DMS153 treated with DMSO at 0.1 percent for 48 hours (cell line): ENCODE measurements around the gene NRP1.

Source experiments
- DNase-seq: peaks from one replicate; lab custom pipeline; 2025; ENCODE audit not compliant: unreplicated experiment; lab: John Stamatoyannopoulos, UW

Gene NRP1

GRCh38 chr10:33216661-33217427, 117.6 kb downstream of the NRP1 start:
- DNase-seq = peak; percentile 37

DNA sequence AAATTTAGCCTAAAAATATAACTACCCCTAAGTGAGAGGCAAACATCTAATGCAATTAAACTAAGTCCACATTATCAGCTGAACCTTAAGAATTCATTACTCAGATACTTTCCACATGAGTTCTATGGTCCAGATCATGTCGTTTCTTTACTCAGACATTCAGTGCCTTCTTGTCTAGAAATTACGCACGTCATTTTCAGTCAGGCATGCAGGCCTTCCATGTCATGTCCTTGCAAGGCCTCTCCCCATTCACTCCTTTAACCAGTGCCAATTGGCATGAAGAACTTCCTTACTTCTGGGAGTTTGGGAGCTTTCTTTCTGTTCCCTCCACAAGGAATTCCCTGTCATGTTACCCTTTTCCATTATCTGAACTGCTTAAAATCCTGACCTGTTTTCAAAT, 118.8 kb downstream of the NRP1 start:
- no peak for DNase-seq

GRCh38 chr10:33215154-33215553, 119.3 kb downstream of the NRP1 start:
- no peak for DNase-seq

- no peak for DNase-seq
Measured at GRCh38 chr10:33214174-33214573, 120.3 kb downstream of the NRP1 start.

- DNase-seq = no peak
Measured at GRCh38 chr10:33212061-33212748, 122.3 kb downstream of the NRP1 start.

- DNase-seq = no peak
Measured at GRCh38 chr10:33211106-33211878, 123.2 kb downstream of the NRP1 start.

GRCh38 chr10:33209802-33210201, 124.7 kb downstream of the NRP1 start:
- no peak for DNase-seq

DNA sequence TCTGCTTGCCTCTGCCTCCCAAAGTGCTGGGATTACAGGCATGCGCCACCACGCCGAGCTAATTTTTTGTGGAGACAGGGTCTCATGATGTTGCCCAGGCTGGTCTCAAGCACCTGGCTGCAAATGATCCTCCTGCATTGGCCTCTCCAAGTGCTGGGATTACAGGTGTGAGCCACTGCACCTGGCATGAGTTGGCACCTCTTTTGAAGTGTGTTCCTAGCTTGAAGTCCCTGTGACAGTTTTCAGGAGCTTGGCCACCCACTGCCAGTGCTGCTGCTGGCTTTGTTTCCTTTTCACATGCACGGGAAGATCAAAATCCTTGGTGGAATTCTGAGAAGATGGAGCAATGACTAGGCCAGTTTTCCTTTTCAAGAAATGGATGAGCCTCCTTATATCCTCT, 126.3 kb downstream of the NRP1 start:
- no peak for DNase-seq

DNA sequence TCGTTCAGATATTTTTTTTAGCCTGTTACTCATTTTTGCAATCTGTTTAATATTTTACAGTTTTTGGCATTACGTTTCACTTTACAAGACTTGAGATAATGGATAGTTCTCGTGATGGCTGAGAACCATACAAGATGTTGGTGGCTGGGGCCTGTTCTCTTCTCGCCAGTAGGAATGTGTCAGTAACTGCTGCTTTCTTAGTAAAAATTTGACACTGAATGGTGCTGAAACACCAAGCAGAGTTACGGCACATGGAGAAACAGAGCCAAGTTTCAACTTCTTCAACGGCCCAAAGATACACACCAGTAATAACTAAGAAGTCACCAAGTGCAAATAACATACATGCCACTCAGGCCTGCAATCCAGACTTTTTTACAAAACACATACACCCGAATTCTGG, 130.4 kb downstream of the NRP1 start:
- DNase-seq = no peak

- DNase-seq = no peak
Measured at GRCh38 chr10:33201971-33202370, 132.5 kb downstream of the NRP1 start.

DNA sequence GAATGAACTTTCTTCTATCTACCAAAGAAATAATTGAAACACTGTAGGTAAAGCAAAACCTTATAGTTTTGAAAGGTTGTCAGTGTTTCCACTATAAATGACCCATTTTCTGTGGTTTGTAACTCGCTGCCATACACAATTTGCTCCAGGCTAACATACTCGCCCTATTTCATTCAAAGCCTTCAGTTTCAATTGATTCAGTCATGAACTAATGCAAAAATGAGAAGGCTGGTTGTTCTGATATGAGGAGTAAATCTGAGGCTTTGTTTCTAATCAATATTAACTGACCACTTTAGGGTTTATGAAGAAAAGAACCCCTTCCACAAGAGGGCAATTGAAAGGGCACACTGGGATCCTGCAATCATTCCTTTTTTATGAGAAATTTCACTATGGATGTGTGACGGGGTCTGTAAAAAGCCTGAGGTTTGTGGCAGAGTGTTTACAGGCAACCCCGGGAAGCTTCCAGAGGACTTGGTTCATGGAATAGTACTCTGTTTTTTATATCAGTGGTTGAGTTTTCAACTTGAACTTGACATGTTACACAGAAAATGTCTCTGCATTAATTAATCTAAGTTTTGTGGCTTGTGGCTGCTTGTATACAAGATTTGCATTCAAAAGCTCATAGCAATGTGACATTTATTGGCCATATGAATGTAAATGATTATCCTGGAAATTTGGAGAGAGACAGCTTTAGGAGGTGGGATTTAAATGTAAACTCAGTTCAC, 133.2 kb downstream of the NRP1 start:
- DNase-seq = no peak

- no peak for DNase-seq
Measured at GRCh38 chr10:33199731-33200232, 134.7 kb downstream of the NRP1 start.

GRCh38 chr10:33198610-33199009, 135.9 kb downstream of the NRP1 start:
- no peak for DNase-seq

- no peak for DNase-seq
Measured at GRCh38 chr10:33196710-33197491, 137.6 kb downstream of the NRP1 start.

GRCh38 chr10:33196377-33196706, 138.1 kb downstream of the NRP1 start:
- no peak for DNase-seq

DNA sequence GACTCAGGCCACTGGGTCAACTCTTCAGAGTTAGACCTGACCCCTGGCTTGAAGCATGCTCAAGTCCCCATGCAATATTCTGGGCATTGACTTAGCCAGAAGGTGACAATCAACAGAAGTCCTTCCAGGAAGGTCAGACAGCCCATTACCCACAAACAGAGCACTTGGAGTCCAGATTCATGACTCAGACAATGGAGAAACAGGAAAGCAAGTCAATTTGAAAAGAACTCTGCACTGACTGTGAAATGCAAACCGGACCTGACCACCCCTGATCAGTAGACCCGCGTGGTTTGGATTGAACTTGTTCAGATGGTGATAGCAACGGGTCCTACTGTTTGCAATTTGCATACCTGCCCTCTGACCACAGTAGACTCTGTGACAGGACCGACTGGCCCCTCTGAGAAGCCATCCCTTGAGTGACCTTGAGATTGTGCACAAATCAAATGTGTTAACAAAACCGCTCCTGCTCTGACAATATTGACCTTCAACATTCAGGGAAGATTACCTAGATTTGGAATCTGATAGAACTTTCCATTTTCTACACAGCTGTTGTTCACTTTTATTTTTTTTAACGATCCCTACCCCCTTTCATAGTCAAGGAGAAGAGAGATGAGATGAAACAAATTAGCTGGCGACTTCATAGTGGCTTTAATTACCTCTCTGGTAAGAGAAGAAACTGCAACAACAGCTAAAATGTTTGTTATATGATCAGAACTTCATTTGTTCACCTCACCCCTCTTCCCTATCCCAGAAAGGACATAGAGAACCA, 138.7 kb downstream of the NRP1 start:
- DNase-seq = no peak

- DNase-seq = no peak
Measured at GRCh38 chr10:33193701-33194521, 140.6 kb downstream of the NRP1 start.

DNA sequence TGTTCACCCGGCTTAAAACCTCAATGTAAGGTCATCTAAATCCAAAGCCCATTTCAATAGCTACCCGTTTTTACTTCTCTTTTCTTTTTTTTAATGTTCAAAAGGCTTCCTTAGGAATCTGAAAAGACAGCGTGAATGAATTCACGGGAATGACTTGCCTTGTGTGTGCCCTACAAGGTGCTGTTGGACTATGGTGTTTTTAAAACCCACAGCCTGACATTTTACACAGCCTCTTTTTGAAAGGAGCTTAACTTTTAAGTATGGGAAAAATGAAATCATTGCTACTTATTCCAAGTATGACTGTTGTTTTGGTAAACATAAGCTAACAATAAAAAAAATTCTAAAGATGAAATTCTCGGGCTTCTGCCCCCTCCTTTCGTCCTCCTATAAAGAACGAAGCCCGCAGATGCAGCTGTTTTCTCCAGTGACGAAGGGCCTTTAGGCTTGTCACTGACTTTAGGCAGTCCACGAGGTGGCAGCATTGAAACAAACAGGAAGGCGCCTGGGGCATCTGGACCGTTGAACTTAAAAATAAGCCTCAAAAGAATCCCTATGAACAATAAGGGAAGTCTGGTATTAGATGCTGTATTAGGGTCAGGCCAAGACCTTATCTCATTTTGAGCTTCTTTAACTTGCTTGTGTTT, 141.3 kb downstream of the NRP1 start:
- peak; percentile 25 for DNase-seq
